OCI-LY7 (cell line): ENCODE data around the gene RBM47. TPM values are rescaled to one million over a fixed set of nuclear protein-coding genes. Genes with fewer than 3 reads are reported as not detected.
A peak's percentile ranks its signal among the peaks of the same experiment; 100 is the strongest.

Source experiments
- BruUV-seq: library from RNA; stranded (reverse); fragments of 400-500 nt; replicated peaks from 2 replicates; lab custom pipeline; 2021; lab: Mats Ljungman, UMichigan
- CTCF ChIA-PET: fragments of 300-600 bp; sonication (Branson Sonifier 250); formaldehyde crosslinking; loops from one replicate; lab custom pipeline; 2022; ENCODE audit warnings: antibody characterized with exemption; ENCODE audit not compliant: unreplicated experiment; lab: Charles Lee
- POLR2A ChIA-PET: fragments of 300-600 bp; sonication (Branson Sonifier 250); formaldehyde crosslinking; loops from one replicate; lab custom pipeline; 2022; ENCODE audit warnings: antibody characterized with exemption; lab: Charles Lee
- DNase-seq: peaks from one replicate; pipeline ENCODE4 v3.0.0-alpha.2; 2015; ENCODE audit warnings: low spot score
- H2AFZ ChIP-seq: fragments of 200-600 bp; sonication (generic), shearing (Covaris generic); 2 replicates; pipeline ENCODE4 v1.6.1; 2014; ENCODE audit warnings: mild to moderate bottlenecking, antibody characterized with exemption, low read length, moderate library complexity
- H3K27ac ChIP-seq: fragments of 200-600 bp; sonication (generic); 2 replicates; pipeline ENCODE4 v1.5.1; 2014; ENCODE audit warnings: mixed run types, low read depth, mild to moderate bottlenecking, moderate library complexity, low read length, inconsistent platforms; ENCODE audit not compliant: poor library complexity, severe bottlenecking
- H3K36me3 ChIP-seq: fragments of 200-600 bp; sonication (generic); 2 replicates; pipeline ENCODE4 v1.6.1; 2014; ENCODE audit warnings: mild to moderate bottlenecking, antibody characterized with exemption, low read length, moderate library complexity, mixed read lengths; ENCODE audit not compliant: insufficient read depth
- H3K4me1 ChIP-seq: fragments of 200-600 bp; sonication (generic); 2 replicates; pipeline ENCODE4 v1.5.1; 2014; ENCODE audit warnings: mild to moderate bottlenecking, low read length; ENCODE audit not compliant: insufficient read depth, poor library complexity, severe bottlenecking
- H3K4me2 ChIP-seq: fragments of 200-600 bp; sonication (generic); 2 replicates; pipeline ENCODE4 v1.6.1; 2014; ENCODE audit warnings: mild to moderate bottlenecking, low read length
- H3K4me3 ChIP-seq: fragments of 200-600 bp; sonication (generic); 2 replicates; pipeline ENCODE4 v1.5.1; 2014; ENCODE audit warnings: mild to moderate bottlenecking, low read depth, low read length; ENCODE audit not compliant: poor library complexity, severe bottlenecking
- H3K79me2 ChIP-seq: fragments of 200-600 bp; sonication (generic); 2 replicates; pipeline ENCODE4 v1.6.1; 2016; ENCODE audit warnings: low read depth, mild to moderate bottlenecking, low read length, moderate library complexity, mixed read lengths; ENCODE audit not compliant: insufficient read depth
- H3K9me2 ChIP-seq: fragments of 200-600 bp; sonication (generic); 2 replicates; pipeline ENCODE4 v1.6.1; 2016; ENCODE audit warnings: mild to moderate bottlenecking, low read length, mixed read lengths; ENCODE audit not compliant: insufficient read depth
- H3K9me3 ChIP-seq: fragments of 200-600 bp; sonication (generic); 2 replicates; pipeline ENCODE4 v1.6.1; 2014; ENCODE audit warnings: mild to moderate bottlenecking, mixed run types, low read length, mixed read lengths
- H4K20me1 ChIP-seq: fragments of 200-600 bp; sonication (generic); 2 replicates; pipeline ENCODE4 v1.6.1; 2014; ENCODE audit warnings: mild to moderate bottlenecking, antibody characterized with exemption, low read length, moderate library complexity, mixed read lengths; ENCODE audit not compliant: insufficient read depth
- CTCF ChIP-seq: fragments of 200-600 bp; sonication (generic); conservative IDR thresholded peaks from 2 replicates; pipeline ENCODE4 v1.5.1; 2014; ENCODE audit warnings: mild to moderate bottlenecking, antibody characterized with exemption, low read length, moderate library complexity, mixed read lengths
- EZH2phosphoT487 ChIP-seq: fragments of 200-600 bp; sonication (generic); IDR thresholded peaks from 2 replicates; pipeline ENCODE4 v1.6.1; 2018; ENCODE audit warnings: low read depth, borderline replicate concordance, mild to moderate bottlenecking, mixed run types, antibody characterized with exemption, low read length, moderate library complexity, mixed read lengths
- intact Hi-C: fragments of 100-400 bp; cut with micrococcal nuclease; formaldehyde crosslinking; loops from one replicate; pipeline ENCODE4 v1.10.0; 2022; ENCODE audit not compliant: unreplicated experiment
- total RNA-seq, 2 experiments: library from RNA; depleted of rRNA in 1 of 2; stranded (reverse); fragments of >200 nt in 1 of 2; shearing (Covaris generic) in 1 of 2; gene quantifications; 2 replicates each; pipeline ENCODE4 v1.2.3, GENCODE V29; 2014 to 2022

The RBM47 gene
- total RNA-seq, 2 experiments from 2014 or later: 5.3 to 14.2 TPM

GRCh38 chr4:40661803-40662202, 32.1 kb upstream of the RBM47 start:
- Histone ChIP-seq H4K20me1 (no peaks in the 10 kb centered on the region), H3K4me1 (peaks cover 9% of the 10 kb centered on the region), H3K79me2 (no peaks in the 10 kb centered on the region), H3K9me2 (no peaks in the 10 kb centered on the region), H3K9me3 (no peaks in the 10 kb centered on the region), H3K4me2 (no peak overlapping the region), H3K36me3 (no peaks in the 10 kb centered on the region), H3K27ac (no peak overlapping the region), H2AFZ (no peak overlapping the region), H3K4me3 (no peak overlapping the region)
- ChIA-PET POLR2A (interaction anchor here (2.8 kb wide), 1 partner anchor 11 kb away, joined by 10 read pairs; no protein-coding TSS in a partner anchor), CTCF (no interaction called here)
- no TSS peak for BruUV-seq
- intact Hi-C loops: no loop called here
- TF ChIP-seq CTCF (no peak), EZH2phosphoT487 (no peak)
- no peak for DNase-seq

GRCh38 chr4:40656201-40656863, 26.7 kb upstream of the RBM47 start:
- Histone ChIP-seq H3K4me3 (peak overlapping the region; percentile 31), H3K36me3 (no peaks in the 10 kb centered on the region), H3K4me2 (peak overlapping the region; percentile 70), H2AFZ (peak overlapping the region; percentile 46; the same call in 1 of the 2 replicates), H3K9me2 (no peaks in the 10 kb centered on the region), H3K4me1 (peaks cover 33% of the 10 kb centered on the region), H3K9me3 (no peaks in the 10 kb centered on the region), H4K20me1 (no peaks in the 10 kb centered on the region), H3K79me2 (no peaks in the 10 kb centered on the region), H3K27ac (peak overlapping the region; percentile 75)
- DNase-seq: peak; percentile 84
- POLR2A ChIA-PET: interaction anchor here (0.6 to 1.5 kb wide), 10 partner anchors 8 to 494 kb away, joined by 3 to 7 read pairs (median 4); no protein-coding TSS in a partner anchor
- BruUV-seq: no TSS peak
- no peak for TF ChIP-seq CTCF
- TF ChIP-seq EZH2phosphoT487: no peak
- CTCF ChIA-PET: no interaction called here
- intact Hi-C loops: loop anchor here (1.0 to 10.0 kb wide), 4 partner anchors 25 to 462 kb away; partner anchors contain the start of gene RHOH

- no peaks in the 10 kb centered on the region for H3K79me2 ChIP-seq
- H2AFZ ChIP-seq: no peak overlapping the region
- no peaks in the 10 kb centered on the region for H3K9me3 ChIP-seq
- intact Hi-C loops: loop anchor here (10.0 kb wide), 1 partner anchor 456 kb away; the partner anchor contains the start of gene RHOH
- no TSS peak for BruUV-seq
- H3K27ac ChIP-seq: no peak overlapping the region
- no peak for DNase-seq
- ChIA-PET CTCF (no interaction called here), POLR2A (interaction anchor here (1.7 kb wide), 1 partner anchor 20 kb away, joined by 4 read pairs; no protein-coding TSS in a partner anchor)
- H3K4me1 ChIP-seq: peaks cover 18% of the 10 kb centered on the region
- no peaks in the 10 kb centered on the region for H4K20me1 ChIP-seq
- H3K36me3 ChIP-seq: no peaks in the 10 kb centered on the region
- H3K4me3 ChIP-seq: no peak overlapping the region
- H3K4me2 ChIP-seq: no peak overlapping the region
- TF ChIP-seq EZH2phosphoT487: no peak
- no peaks in the 10 kb centered on the region for H3K9me2 ChIP-seq
These were observed 21.6 kb upstream of the RBM47 start for GRCh38 chr4:40651280-40651679.
